GM13977 (cell line): ENCODE results near the gene COMMD7.

ENCODE experiments used
- DNase-seq: peaks from one replicate; pipeline ENCODE4 v3.0.0; 2012; ENCODE audit warnings: low spot score
- CTCF ChIP-seq: IDR thresholded peaks from 2 replicates; pipeline ENCODE4 v1.5.1; 2012; ENCODE audit warnings: mild to moderate bottlenecking, control low read depth; ENCODE audit not compliant: insufficient read depth; ENCODE audit errors: extremely low read depth, missing control alignments
- in situ Hi-C: fragments of 300-500 bp; cut with MboI; formaldehyde crosslinking; loops from one replicate; pipeline ENCODE4 v1.12.0; 2022; ENCODE audit warnings: low sequenced_read_pairs, low pct_unique_long_range_greater_than_20kb, mixed read lengths, inconsistent platforms; ENCODE audit not compliant: unreplicated experiment

COMMD7 gene

GRCh38 chr20:32779500-32780211 lies 36.4 kb upstream of the COMMD7 start:
- DNase-seq: no peak
- TF ChIP-seq CTCF: no peak
- in situ Hi-C loops: loop anchor here (10.0 to 25.0 kb wide), 2 partner anchors 105 to 242 kb away; partner anchors contain the start of gene C20orf203

GRCh38 chr20:32777177-32777956 lies 34.1 kb upstream of the COMMD7 start:
- DNase-seq: no peak
- no peak for TF ChIP-seq CTCF
- in situ Hi-C loops: loop anchor here (25.0 kb wide), 1 partner anchor 240 kb away; no protein-coding TSS in a partner anchor

GRCh38 chr20:32775336-32775991 lies 32.2 kb upstream of the COMMD7 start:
- DNase-seq: no peak
- TF ChIP-seq CTCF: no peak
- in situ Hi-C loops: loop anchor here (25.0 kb wide), 1 partner anchor 238 kb away; no protein-coding TSS in a partner anchor

GRCh38 chr20:32773855-32774254 lies 30.6 kb upstream of the COMMD7 start:
- DNase-seq: no peak
- no peak for TF ChIP-seq CTCF
- in situ Hi-C loops: no loop called here

- DNase-seq: no peak
- TF ChIP-seq CTCF: no peak
- in situ Hi-C loops: no loop called here
Measured at GRCh38 chr20:32773223-32773622, 30.0 kb upstream of the COMMD7 start.

GRCh38 chr20:32772046-32772445 lies 28.8 kb upstream of the COMMD7 start:
- TF ChIP-seq CTCF: no peak
- in situ Hi-C loops: no loop called here
- DNase-seq: no peak
